ENCODE results near the gene POLR2F. TPM values are rescaled to one million over a fixed set of nuclear protein-coding genes. Genes with fewer than 3 reads are reported as not detected.

Gene POLR2F
- total and polyA plus RNA-seq, 9 of the 15 experiments (the other 6 are each of a cell fraction or from before 2014, with no cell fraction given): 98.9 to 410 (median 168) TPM

GRCh38 chr22:37904572-37905533, 48.6 kb upstream of the POLR2F start (continued):
- no peak for TF ChIP-seq FOXO4 (CRISPR knock-in tag; IDR thresholded peaks at IDR 0.05)
- TF ChIP-seq ZNF655 (CRISPR knock-in tag; IDR thresholded peaks at IDR 0.05): no peak
- TF ChIP-seq BACH1 (tag; IDR thresholded peaks at IDR 0.05): peak; percentile 79; the same call in 1 of the 2 replicates
